Measurements from ENCODE around the gene PPP2R5B. TPM values are rescaled to one million over a fixed set of nuclear protein-coding genes. Genes with fewer than 3 reads are reported as not detected.

The PPP2R5B gene
- total RNA-seq, 1 donor from 2014 or later = 13.3 TPM

DNA sequence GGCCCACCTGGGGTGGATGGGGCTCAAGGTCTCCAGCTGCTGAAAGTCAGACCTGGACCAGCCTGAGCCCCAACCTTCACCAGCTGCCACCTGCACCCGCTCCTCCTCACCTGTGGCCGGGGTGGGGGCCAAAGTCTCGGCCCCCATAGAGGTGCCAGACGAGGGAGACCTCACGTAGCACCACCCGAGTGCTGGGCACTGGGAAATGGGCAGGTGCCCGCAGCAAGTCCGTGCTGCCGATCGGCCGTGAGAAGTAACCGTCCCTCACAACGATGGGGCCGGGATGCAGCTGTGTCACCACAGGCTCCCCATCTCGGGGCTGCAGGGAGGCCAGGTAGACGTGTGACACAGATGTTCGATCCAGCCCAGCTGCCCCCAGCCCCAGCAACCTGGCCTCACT lies 23.7 kb upstream of the PPP2R5B start:
- H3K27me3 Mint-ChIP-seq (ENCODE audit: unreplicated experiment) = peaks cover 6% of the 10 kb centered on the region
- no peak for DNase-seq (ENCODE audit: low spot score)
- H3K4me1 Mint-ChIP-seq (ENCODE audit: unreplicated experiment) = no peaks in the 10 kb centered on the region
- TF ChIP-seq, protein P1, sequence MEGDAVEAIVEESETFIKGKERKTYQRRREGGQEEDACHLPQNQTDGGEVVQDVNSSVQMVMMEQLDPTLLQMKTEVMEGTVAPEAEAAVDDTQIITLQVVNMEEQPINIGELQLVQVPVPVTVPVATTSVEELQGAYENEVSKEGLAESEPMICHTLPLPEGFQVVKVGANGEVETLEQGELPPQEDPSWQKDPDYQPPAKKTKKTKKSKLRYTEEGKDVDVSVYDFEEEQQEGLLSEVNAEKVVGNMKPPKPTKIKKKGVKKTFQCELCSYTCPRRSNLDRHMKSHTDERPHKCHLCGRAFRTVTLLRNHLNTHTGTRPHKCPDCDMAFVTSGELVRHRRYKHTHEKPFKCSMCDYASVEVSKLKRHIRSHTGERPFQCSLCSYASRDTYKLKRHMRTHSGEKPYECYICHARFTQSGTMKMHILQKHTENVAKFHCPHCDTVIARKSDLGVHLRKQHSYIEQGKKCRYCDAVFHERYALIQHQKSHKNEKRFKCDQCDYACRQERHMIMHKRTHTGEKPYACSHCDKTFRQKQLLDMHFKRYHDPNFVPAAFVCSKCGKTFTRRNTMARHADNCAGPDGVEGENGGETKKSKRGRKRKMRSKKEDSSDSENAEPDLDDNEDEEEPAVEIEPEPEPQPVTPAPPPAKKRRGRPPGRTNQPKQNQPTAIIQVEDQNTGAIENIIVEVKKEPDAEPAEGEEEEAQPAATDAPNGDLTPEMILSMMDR (IDR thresholded peaks at IDR 0.05; ENCODE audit: unreplicated experiment) = no peak
- peaks cover 31% of the 10 kb centered on the region for H3K36me3 Mint-ChIP-seq (ENCODE audit: low read depth, unreplicated experiment)
- H3K27ac Mint-ChIP-seq (ENCODE audit: unreplicated experiment) = no peak overlapping the region
- H3K9me3 Mint-ChIP-seq (ENCODE audit: unreplicated experiment) = no peaks in the 10 kb centered on the region
- H3K4me3 Mint-ChIP-seq (ENCODE audit: unreplicated experiment) = no peak overlapping the region

DNA sequence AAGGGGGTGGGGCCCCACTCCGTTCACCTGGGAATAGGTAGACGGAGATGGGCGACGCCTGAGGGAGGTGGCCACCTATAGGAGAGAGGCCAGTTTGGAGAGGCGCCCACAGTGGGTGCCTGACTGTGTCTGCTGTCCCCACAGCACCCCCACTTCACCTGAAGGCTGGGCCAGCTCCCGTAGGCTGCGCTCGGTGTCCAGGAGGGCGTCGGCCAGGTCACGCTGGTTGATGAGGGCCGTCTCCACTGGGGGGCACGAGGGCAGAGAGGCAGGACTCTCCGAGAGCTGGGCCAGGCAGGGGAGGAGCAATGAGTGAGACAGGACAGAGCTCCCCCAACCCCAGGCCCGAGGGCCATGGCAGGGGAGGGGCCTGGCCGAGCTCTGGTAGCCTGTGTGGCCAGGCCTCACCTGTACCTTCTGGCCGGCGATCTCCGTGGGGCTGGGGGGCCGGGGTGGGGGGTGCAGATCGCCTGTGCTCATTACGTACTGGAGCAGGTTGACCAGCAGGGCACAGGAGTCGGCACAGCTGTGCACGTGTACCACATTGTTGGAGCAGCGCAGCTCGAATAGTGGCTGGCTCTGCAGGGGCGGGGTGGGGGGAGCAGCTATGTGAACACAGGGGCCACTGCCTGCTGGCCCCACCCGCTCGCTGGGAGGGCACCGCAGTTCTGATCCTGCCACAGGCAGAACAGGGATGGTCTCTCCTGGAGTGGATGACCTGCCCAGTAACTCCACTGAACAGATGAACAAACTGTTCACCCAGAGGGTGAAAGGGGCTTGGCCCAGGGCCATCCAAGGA lies 22.2 kb upstream of the PPP2R5B start:
- H3K27ac Mint-ChIP-seq (ENCODE audit: unreplicated experiment) = no peak overlapping the region
- TF ChIP-seq, protein P1 (IDR thresholded peaks at IDR 0.05; ENCODE audit: unreplicated experiment) = no peak
- H3K4me3 Mint-ChIP-seq (ENCODE audit: unreplicated experiment) = no peak overlapping the region
- H3K4me1 Mint-ChIP-seq (ENCODE audit: unreplicated experiment) = no peaks in the 10 kb centered on the region
- DNase-seq (ENCODE audit: low spot score) = no peak
- H3K36me3 Mint-ChIP-seq (ENCODE audit: low read depth, unreplicated experiment) = peaks cover 26% of the 10 kb centered on the region
- peaks cover 5% of the 10 kb centered on the region for H3K27me3 Mint-ChIP-seq (ENCODE audit: unreplicated experiment)
- no peaks in the 10 kb centered on the region for H3K9me3 Mint-ChIP-seq (ENCODE audit: unreplicated experiment)

DNA sequence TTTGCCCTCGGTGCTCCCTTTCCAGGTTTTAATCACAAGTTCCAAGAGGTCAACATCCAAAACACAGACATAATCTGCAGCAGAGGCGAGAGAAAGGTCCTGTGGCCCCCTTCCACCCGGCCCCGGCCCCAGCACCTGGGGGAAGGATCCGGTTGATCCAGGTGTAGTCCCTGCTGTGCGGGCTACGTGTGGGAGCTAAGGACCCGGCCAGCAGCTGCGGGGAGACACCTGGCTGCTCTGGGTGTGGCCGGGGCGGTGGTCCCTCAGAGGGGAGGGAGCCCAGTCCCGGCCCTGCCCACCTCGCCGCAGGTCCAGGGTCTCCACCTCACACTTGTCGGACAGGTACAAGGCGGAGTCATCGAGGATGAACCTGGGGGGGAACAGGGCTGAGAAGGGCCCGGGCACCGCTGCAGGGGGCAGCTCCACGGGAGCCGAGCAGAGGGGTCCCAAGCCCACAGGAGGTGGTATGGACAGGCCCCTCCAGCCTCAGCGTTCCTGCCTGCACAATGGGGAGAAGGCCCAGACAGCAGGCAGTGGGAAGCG lies 21.1 kb upstream of the PPP2R5B start:
- TF ChIP-seq, protein P1 (IDR thresholded peaks at IDR 0.05; ENCODE audit: unreplicated experiment) = no peak
- DNase-seq (ENCODE audit: low spot score) = no peak
- Mint-ChIP-seq H3K27ac (ENCODE audit: unreplicated experiment) (no peak overlapping the region), H3K9me3 (ENCODE audit: unreplicated experiment) (no peaks in the 10 kb centered on the region), H3K4me3 (ENCODE audit: unreplicated experiment) (no peak overlapping the region), H3K27me3 (ENCODE audit: unreplicated experiment) (peaks cover 5% of the 10 kb centered on the region), H3K36me3 (ENCODE audit: low read depth, unreplicated experiment) (peaks cover 26% of the 10 kb centered on the region), H3K4me1 (ENCODE audit: unreplicated experiment) (no peaks in the 10 kb centered on the region)

DNA sequence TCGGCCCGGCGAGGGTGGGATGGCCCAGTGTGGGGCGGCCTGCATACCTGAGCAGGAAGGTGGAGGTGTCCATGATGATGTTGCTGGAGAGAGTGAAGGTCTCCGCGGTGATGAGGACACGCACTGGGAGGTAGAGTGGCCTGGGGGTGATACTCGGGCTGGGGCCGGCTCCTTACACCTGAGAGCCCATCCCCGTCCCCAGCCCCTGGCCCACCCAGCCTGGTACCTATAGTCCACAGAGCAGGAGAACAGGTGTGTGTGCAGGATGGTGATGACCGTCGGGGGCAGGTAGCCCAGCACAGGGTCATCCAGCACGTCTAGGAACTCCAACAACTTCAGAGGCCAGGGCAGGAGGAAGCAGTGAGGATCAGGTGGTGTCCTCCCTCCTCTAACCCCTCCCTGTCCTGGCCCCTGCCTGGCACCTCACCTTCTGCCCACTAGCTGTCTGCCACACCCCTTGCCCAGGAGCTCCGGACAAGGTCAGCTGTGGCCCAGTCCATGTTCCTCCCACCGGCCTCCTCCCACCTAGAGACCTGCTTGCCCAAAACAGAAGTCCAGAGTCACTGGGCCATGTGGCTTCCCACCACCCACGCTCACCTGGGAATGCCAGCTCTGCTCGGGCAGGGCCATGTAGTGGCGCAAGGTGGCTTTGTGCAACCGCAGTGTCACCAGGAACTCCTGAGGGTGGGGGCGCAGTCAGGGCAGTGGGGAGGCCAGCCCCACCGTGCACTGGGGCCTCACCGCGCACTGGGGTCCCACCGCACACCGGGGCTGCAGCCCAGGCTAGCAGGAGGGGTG lies 18.8 kb upstream of the PPP2R5B start:
- peaks cover 19% of the 10 kb centered on the region for H3K36me3 Mint-ChIP-seq (ENCODE audit: low read depth, unreplicated experiment)
- H3K27me3 Mint-ChIP-seq (ENCODE audit: unreplicated experiment) = peaks cover 2% of the 10 kb centered on the region
- H3K4me1 Mint-ChIP-seq (ENCODE audit: unreplicated experiment) = no peaks in the 10 kb centered on the region
- no peak for DNase-seq (ENCODE audit: low spot score)
- no peaks in the 10 kb centered on the region for H3K9me3 Mint-ChIP-seq (ENCODE audit: unreplicated experiment)
- TF ChIP-seq, protein P1 (IDR thresholded peaks at IDR 0.05; ENCODE audit: unreplicated experiment) = no peak
- no peak overlapping the region for H3K27ac Mint-ChIP-seq (ENCODE audit: unreplicated experiment)
- no peak overlapping the region for H3K4me3 Mint-ChIP-seq (ENCODE audit: unreplicated experiment)

All from endothelial cell (in vitro differentiated cells).